A204.1 (cell line): Measurements from ENCODE around the gene FAM169A.
"Not testable (repeated sequence)": the region's sequence is repeated elsewhere in the genome, so short reads cannot be mapped to it uniquely, and the experiment has no call there.

Source experiments
- FAIRE-seq: peaks from 2 replicates; lab custom pipeline; 2012; peaks lifted over from hg19 to GRCh38; lab: Jason Lieb, UNC

FAM169A gene

GRCh38 chr5:74870299-74871067 lies 4.3 kb upstream of the FAM169A start:
- no peak for FAIRE-seq

- not testable (repeated sequence) for FAIRE-seq
Observed at GRCh38 chr5:74869414-74869813, 3.2 kb upstream of the FAM169A start.

GRCh38 chr5:74866596-74867162 lies 492 bp upstream of the FAM169A start:
- no peak for FAIRE-seq

- no peak for FAIRE-seq
Observed at GRCh38 chr5:74865256-74865803, 857 bp downstream of the FAM169A start.

- FAIRE-seq, result no peak
Observed at GRCh38 chr5:74864823-74865222, 1.4 kb downstream of the FAM169A start.

- FAIRE-seq, result no peak
Observed at GRCh38 chr5:74863726-74864125, 2.5 kb downstream of the FAM169A start.

GRCh38 chr5:74862221-74862620 lies 4.0 kb downstream of the FAM169A start:
- FAIRE-seq, result no peak

- FAIRE-seq, result not testable (repeated sequence)
Observed at GRCh38 chr5:74856975-74857374, 9.2 kb downstream of the FAM169A start.

GRCh38 chr5:74853256-74853655 lies 12.9 kb downstream of the FAM169A start:
- FAIRE-seq, result no peak

GRCh38 chr5:74851684-74852353 lies 14.4 kb downstream of the FAM169A start:
- peak; percentile 84 for FAIRE-seq

- no peak for FAIRE-seq
Observed at GRCh38 chr5:74850789-74851425, 15.3 kb downstream of the FAM169A start.

- no peak for FAIRE-seq
Observed at GRCh38 chr5:74850030-74850429, 16.2 kb downstream of the FAM169A start.

GRCh38 chr5:74848553-74849025 lies 17.6 kb downstream of the FAM169A start:
- FAIRE-seq, result no peak

- FAIRE-seq, result no peak
Observed at GRCh38 chr5:74839229-74839628, 27.0 kb downstream of the FAM169A start.

- FAIRE-seq, result no peak
Observed at GRCh38 chr5:74838262-74838661, 27.9 kb downstream of the FAM169A start.

GRCh38 chr5:74837115-74837514 lies 29.1 kb downstream of the FAM169A start:
- FAIRE-seq, result no peak

- FAIRE-seq, result no peak
Observed at GRCh38 chr5:74833537-74834266, 32.5 kb downstream of the FAM169A start.

- FAIRE-seq, result no peak
Observed at GRCh38 chr5:74829413-74829812, 36.8 kb downstream of the FAM169A start.

GRCh38 chr5:74822288-74822687 lies 43.9 kb downstream of the FAM169A start:
- no peak for FAIRE-seq

GRCh38 chr5:74816875-74817274 lies 49.3 kb downstream of the FAM169A start:
- no peak for FAIRE-seq

GRCh38 chr5:74810915-74811314 lies 55.3 kb downstream of the FAM169A start:
- no peak for FAIRE-seq

GRCh38 chr5:74801941-74802340 lies 64.2 kb downstream of the FAM169A start:
- no peak for FAIRE-seq
